Esophagus squamous epithelium (tissue), 5 donors: ENCODE measurements around the gene CTTNBP2NL. TPM values are rescaled to one million over a fixed set of nuclear protein-coding genes. Genes with fewer than 3 reads are reported as not detected.
"Not testable (repeated sequence)": the region's sequence is repeated elsewhere in the genome, so short reads cannot be mapped to it uniquely, and the experiment has no call there.

ENCODE experiments used
- DNase-seq: peaks from one replicate; lab custom pipeline; 2025; lab: John Stamatoyannopoulos, UW
- H3K27ac ChIP-seq, 4 donors: fragments of 200-600 bp; sonication (generic); one replicate each; pipeline ENCODE4 v1.5.1; 2016 to 2019; ENCODE audit warnings: mild to moderate bottlenecking in 1 of 4
- H3K27me3 ChIP-seq, 4 donors: fragments of 200-600 bp; sonication (generic); 1 replicate in 3 of 4; 2 replicates in 1 of 4; pipeline versions ENCODE4 v1.5.1 to v1.6.0; 2017 to 2021; ENCODE audit warnings: antibody characterized with exemption in 1 of 4
- H3K36me3 ChIP-seq, 3 donors: fragments of 200-600 bp; sonication (generic); one replicate each; pipeline ENCODE4 v1.5.1; 2016 to 2019
- H3K4me1 ChIP-seq, 3 donors: fragments of 200-600 bp; sonication (generic); one replicate each; pipeline ENCODE4 v1.5.1; 2017 to 2019
- H3K4me3 ChIP-seq, 4 donors: fragments of 200-600 bp; sonication (generic); 1 replicate in 3 of 4; 2 replicates in 1 of 4; pipeline ENCODE4 v1.5.1; 2016 to 2019; ENCODE audit warnings: mild to moderate bottlenecking in 2 of 4, moderate library complexity in 1 of 4
- H3K9me3 ChIP-seq, 3 donors: fragments of 200-600 bp; sonication (generic); one replicate each; pipeline ENCODE4 v1.5.1; 2016 to 2019
- CTCF ChIP-seq, 6 experiments: fragments of 450-650 bp in 4 of 6; fragments of 200-600 bp in 2 of 6; sonication (generic) in 2 of 6; IDR thresholded peaks; one replicate each; pipeline ENCODE4 v1.5.1; 2016 to 2019; ENCODE audit warnings: antibody characterized with exemption in 6 of 6, mild to moderate bottlenecking in 4 of 6, moderate library complexity in 4 of 6
- POLR2A ChIP-seq, 4 donors: fragments of 450-650 bp; IDR thresholded peaks; one replicate each; pipeline ENCODE4 v1.6.1; 2017; ENCODE audit warnings: antibody characterized with exemption in 4 of 4, mild to moderate bottlenecking in 4 of 4, moderate library complexity in 3 of 4
- WGBS, 2 donors: methylation state at CpG; one replicate each; pipeline ENCODE4 v1.1.5; 2018; 5-methylcytosine and 5-hydroxymethylcytosine counted together
- intact Hi-C: fragments of 100-400 bp; cut with DNase I; formaldehyde crosslinking; loops from one replicate; pipeline ENCODE4 v1.15.0; 2022
- total RNA-seq, 4 donors: library from RNA; depleted of rRNA; stranded (reverse); fragments of >200 nt; gene quantifications; one replicate each; pipeline ENCODE4 v1.1.0, GENCODE V29; 2016
- donor health status: DM: yes; HTN: yes; CAD: no.

Gene CTTNBP2NL
- total RNA-seq, 4 donors from 2014 or later, result 19.6 to 26.3 (median 22.8) TPM

GRCh38 chr1:112423207-112423606 lies 27.2 kb downstream of the CTTNBP2NL start:
- WGBS, 2 donors, result 65 to 90% methylated on average over 1 of the region's 1 CpG
- TF ChIP-seq POLR2A (IDR thresholded peaks at IDR 0.05) (no peak), CTCF (IDR thresholded peaks at IDR 0.05) (no peak)
- Histone ChIP-seq H3K27me3 (no peaks in the 10 kb centered on the region), H3K9me3 (no peaks in the 10 kb centered on the region), H3K4me3 (no peak overlapping the region), H3K36me3 (peaks cover 0 to 54% (median 0%) of the 10 kb centered on the region in 3 donors), H3K4me1 (no peaks in the 10 kb centered on the region), H3K27ac (no peak overlapping the region)
- intact Hi-C loops, result no loop called here
- no peak for DNase-seq

- H3K27me3 ChIP-seq, DNase-seq, H3K9me3 ChIP-seq, H3K4me1 ChIP-seq, intact Hi-C loops, H3K4me3 ChIP-seq, H3K27ac ChIP-seq: not testable (repeated sequence)
- 92 to 93% methylated on average over 10 of the region's 11 CpGs for WGBS, 2 donors
- H3K36me3 ChIP-seq, result peaks cover 0 to 49% (median 0%) of the 10 kb centered on the region in 3 donors
Measured at GRCh38 chr1:112423666-112424065, 27.7 kb downstream of the CTTNBP2NL start.

- H3K36me3 ChIP-seq, result peaks cover 0 to 26% (median 0%) of the 10 kb centered on the region in 3 donors
- no peak overlapping the region for H3K4me3 ChIP-seq
- peak overlapping the region in 2 of 4 donors; percentile 31 to 51 for H3K27ac ChIP-seq
- intact Hi-C loops, result no loop called here
- no peaks in the 10 kb centered on the region for H3K9me3 ChIP-seq
- H3K27me3 ChIP-seq, result no peaks in the 10 kb centered on the region
- H3K4me1 ChIP-seq, result peaks cover 0 to 6% (median 0%) of the 10 kb centered on the region in 3 donors
- 65 to 89% methylated on average over 1 of the region's 1 CpG for WGBS, 2 donors
- no peak for TF ChIP-seq CTCF (IDR thresholded peaks at IDR 0.05)
- no peak for TF ChIP-seq POLR2A (IDR thresholded peaks at IDR 0.05)
- DNase-seq, result no peak
Measured at GRCh38 chr1:112429749-112430148, 33.7 kb downstream of the CTTNBP2NL start.

GRCh38 chr1:112431038-112431437 lies 35.0 kb downstream of the CTTNBP2NL start:
- Histone ChIP-seq H3K27me3 (no peaks in the 10 kb centered on the region), H3K4me3 (no peak overlapping the region), H3K4me1 (peaks cover 0 to 6% (median 0%) of the 10 kb centered on the region in 3 donors), H3K9me3 (no peaks in the 10 kb centered on the region), H3K27ac (peak overlapping the region in 3 of 4 donors; percentile 31 to 63 (median 51)), H3K36me3 (peaks cover 0 to 15% (median 0%) of the 10 kb centered on the region in 3 donors)
- intact Hi-C loops, result no loop called here
- 60 to 81% methylated on average over 1 of the region's 1 CpG for WGBS, 2 donors
- no peak for DNase-seq
- TF ChIP-seq POLR2A (IDR thresholded peaks at IDR 0.05) (peak in 1 of 4 donors; percentile 9), CTCF (IDR thresholded peaks at IDR 0.05) (no peak)

- Histone ChIP-seq H3K36me3 (peaks cover 0 to 16% (median 0%) of the 10 kb centered on the region in 3 donors), H3K9me3 (peaks cover 0 to 4% (median 0%) of the 10 kb centered on the region in 3 donors), H3K27ac (peak overlapping the region in 2 of 4 donors; percentile 18 to 38), H3K27me3 (no peaks in the 10 kb centered on the region), H3K4me3 (no peak overlapping the region), H3K4me1 (peaks cover 0 to 26% (median 0%) of the 10 kb centered on the region in 3 donors)
- intact Hi-C loops, result no loop called here
- no peak for DNase-seq
- TF ChIP-seq CTCF (IDR thresholded peaks at IDR 0.05) (no peak), POLR2A (IDR thresholded peaks at IDR 0.05) (no peak)
- 57% methylated on average over 3 of the region's 3 CpGs for WGBS, 2 donors
Measured at GRCh38 chr1:112435448-112435847, 39.4 kb downstream of the CTTNBP2NL start.
